Panc1 (cell line): ENCODE measurements around the gene FAM83E. TPM values are rescaled to one million over a fixed set of nuclear protein-coding genes. Genes with fewer than 3 reads are reported as not detected.

Experiments used
- ATAC-seq: fragments of 200-7000 bp; cut with Tn5 transposase; 2 replicates; pipeline ENCODE4 v1.9.1; 2020; ENCODE audit warnings: mild to moderate bottlenecking, moderate library complexity
- BruUV-seq: library from RNA; stranded (reverse); fragments of 400-500 nt; replicated peaks from 2 replicates; lab custom pipeline; 2021; lab: Mats Ljungman, UMichigan
- CTCF ChIA-PET: fragments of 300-600 bp; sonication (Branson Sonifier 250); formaldehyde crosslinking; loops from one replicate; lab custom pipeline; 2022; ENCODE audit warnings: antibody characterized with exemption; lab: Charles Lee
- POLR2A ChIA-PET: fragments of 300-600 bp; sonication (Branson Sonifier 250); formaldehyde crosslinking; loops from one replicate; lab custom pipeline; 2022; ENCODE audit warnings: antibody characterized with exemption; lab: Charles Lee
- DNase-seq: peaks from one replicate; pipeline ENCODE4 v3.0.0-alpha.2; 2010; ENCODE audit warnings: low read depth, low spot score
- H3K27ac ChIP-seq: 2 replicates; pipeline ENCODE4 v1.5.1; 2011; ENCODE audit warnings: mild to moderate bottlenecking, low read length, inconsistent platforms
- H3K27me3 ChIP-seq: fragments of 200-500 bp; sonication (Bioruptor generic); 2 replicates; pipeline ENCODE4 v1.6.0; 2014; ENCODE audit warnings: low read length, inconsistent platforms; ENCODE audit not compliant: control insufficient read depth, insufficient read depth
- H3K36me3 ChIP-seq: fragments of 200-500 bp; sonication (Bioruptor generic); 2 replicates; pipeline ENCODE4 v1.5.1; 2014; ENCODE audit warnings: inconsistent platforms, mild to moderate bottlenecking, low read length, moderate library complexity; ENCODE audit not compliant: control insufficient read depth, insufficient read depth
- H3K4me1 ChIP-seq: 2 replicates; pipeline ENCODE4 v1.5.1; 2011; ENCODE audit warnings: inconsistent platforms, mild to moderate bottlenecking, low read length, moderate library complexity; ENCODE audit not compliant: control insufficient read depth, insufficient read depth
- H3K4me3 ChIP-seq, 2 experiments: 2 replicates each; pipeline ENCODE4 v1.5.1; 2011 to 2012; ENCODE audit warnings: low read depth in 2 of 2, low read length in 2 of 2, mild to moderate bottlenecking in 2 of 2, inconsistent platforms in 1 of 2, moderate library complexity in 1 of 2
- H3K9me3 ChIP-seq: fragments of 200-500 bp; sonication (Bioruptor generic); 2 replicates; pipeline ENCODE4 v1.5.1; 2014; ENCODE audit warnings: low read depth, mild to moderate bottlenecking, inconsistent platforms, low read length, moderate library complexity; ENCODE audit not compliant: control insufficient read depth, insufficient read depth
- POLR2AphosphoS5 ChIP-seq: IDR thresholded peaks from 2 replicates; pipeline ENCODE4 v1.6.1; 2012; ENCODE audit warnings: mild to moderate bottlenecking, low read depth, low read length, moderate library complexity
- SIN3A ChIP-seq: IDR thresholded peaks from 2 replicates; pipeline ENCODE4 v1.6.1; 2012; ENCODE audit warnings: low read depth, mild to moderate bottlenecking, low read length, moderate library complexity, borderline replicate concordance; ENCODE audit not compliant: insufficient read depth
- TCF7L2 ChIP-seq: IDR thresholded peaks from 2 replicates; pipeline ENCODE4 v1.6.1; 2011; ENCODE audit warnings: mild to moderate bottlenecking, low read depth, low read length, inconsistent platforms
- in situ Hi-C: cut with HindIII; loops from 2 replicates; pipeline ENCODE4 v1.10.0; 2016; ENCODE audit warnings: low sequenced_read_pairs, low pct_unique_long_range_greater_than_20kb
- intact Hi-C: fragments of 100-400 bp; cut with micrococcal nuclease; formaldehyde crosslinking; loops from one replicate; pipeline ENCODE4 v1.10.0; 2022; ENCODE audit not compliant: unreplicated experiment
- total RNA-seq: library from RNA; stranded (reverse); gene quantifications from one replicate; pipeline ENCODE4 v1.2.1, GENCODE V29; 2021; ENCODE audit not compliant: unreplicated experiment
- TF ChIP-seq, protein P1 (sequence below): fragments of 450-650 bp; IDR thresholded peaks from 2 replicates; pipeline ENCODE4 v1.5.1; 2017; ENCODE audit warnings: mild to moderate bottlenecking
- TF ChIP-seq, protein P2 (sequence below), 2 experiments: IDR thresholded peaks; 2 replicates each; pipeline ENCODE4 v1.6.1; 2011 to 2012; ENCODE audit warnings: low read depth in 2 of 2, control low read depth in 1 of 2, low read length in 1 of 2, mild to moderate bottlenecking in 1 of 2, moderate library complexity in 1 of 2; ENCODE audit not compliant: insufficient read depth in 1 of 2

The FAM83E gene
- total RNA-seq, 1 experiment from 2014 or later = 1.0 TPM

DNA sequence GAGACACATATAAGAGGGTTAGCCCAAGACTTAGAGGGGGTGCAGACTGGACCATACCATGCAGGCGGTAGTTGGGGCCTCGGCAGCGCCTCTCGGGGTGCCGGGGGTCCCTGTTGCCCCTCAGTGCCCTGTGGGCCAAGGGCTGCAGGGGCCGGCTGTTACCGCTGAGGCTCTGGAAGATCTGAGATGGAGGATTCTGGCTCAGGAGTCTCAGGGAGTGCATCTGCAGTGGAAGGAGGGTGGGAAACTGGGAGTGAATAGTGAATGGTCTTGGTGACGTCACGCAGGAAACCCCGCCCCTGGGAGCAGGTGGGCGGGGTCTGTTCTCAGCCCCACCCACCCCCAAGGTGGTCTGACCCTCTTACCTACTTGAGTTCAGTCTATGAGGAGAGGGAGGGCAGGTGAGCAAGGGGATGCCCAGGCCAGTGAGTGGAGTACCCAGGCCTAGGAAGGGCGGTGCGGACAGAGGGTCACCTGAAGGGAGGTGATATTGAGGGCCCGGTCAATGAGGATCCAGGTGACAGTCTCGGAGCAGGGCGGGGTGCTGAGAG, 24.0 kb upstream of the FAM83E start:
- Histone ChIP-seq H3K27me3 (no peaks in the 10 kb centered on the region), H3K9me3 (no peaks in the 10 kb centered on the region), H3K36me3 (no peaks in the 10 kb centered on the region; the same call in 1 of the 2 replicates), H3K27ac (peak overlapping the region; percentile 90), H3K4me1 (peaks cover 15% of the 10 kb centered on the region), H3K4me3 (no peak overlapping the region)
- TF ChIP-seq POLR2AphosphoS5 (no peak), SIN3A (no peak), TCF7L2 (no peak)
- TF ChIP-seq, protein P1, sequence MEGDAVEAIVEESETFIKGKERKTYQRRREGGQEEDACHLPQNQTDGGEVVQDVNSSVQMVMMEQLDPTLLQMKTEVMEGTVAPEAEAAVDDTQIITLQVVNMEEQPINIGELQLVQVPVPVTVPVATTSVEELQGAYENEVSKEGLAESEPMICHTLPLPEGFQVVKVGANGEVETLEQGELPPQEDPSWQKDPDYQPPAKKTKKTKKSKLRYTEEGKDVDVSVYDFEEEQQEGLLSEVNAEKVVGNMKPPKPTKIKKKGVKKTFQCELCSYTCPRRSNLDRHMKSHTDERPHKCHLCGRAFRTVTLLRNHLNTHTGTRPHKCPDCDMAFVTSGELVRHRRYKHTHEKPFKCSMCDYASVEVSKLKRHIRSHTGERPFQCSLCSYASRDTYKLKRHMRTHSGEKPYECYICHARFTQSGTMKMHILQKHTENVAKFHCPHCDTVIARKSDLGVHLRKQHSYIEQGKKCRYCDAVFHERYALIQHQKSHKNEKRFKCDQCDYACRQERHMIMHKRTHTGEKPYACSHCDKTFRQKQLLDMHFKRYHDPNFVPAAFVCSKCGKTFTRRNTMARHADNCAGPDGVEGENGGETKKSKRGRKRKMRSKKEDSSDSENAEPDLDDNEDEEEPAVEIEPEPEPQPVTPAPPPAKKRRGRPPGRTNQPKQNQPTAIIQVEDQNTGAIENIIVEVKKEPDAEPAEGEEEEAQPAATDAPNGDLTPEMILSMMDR = no peak
- TF ChIP-seq, protein P2, sequence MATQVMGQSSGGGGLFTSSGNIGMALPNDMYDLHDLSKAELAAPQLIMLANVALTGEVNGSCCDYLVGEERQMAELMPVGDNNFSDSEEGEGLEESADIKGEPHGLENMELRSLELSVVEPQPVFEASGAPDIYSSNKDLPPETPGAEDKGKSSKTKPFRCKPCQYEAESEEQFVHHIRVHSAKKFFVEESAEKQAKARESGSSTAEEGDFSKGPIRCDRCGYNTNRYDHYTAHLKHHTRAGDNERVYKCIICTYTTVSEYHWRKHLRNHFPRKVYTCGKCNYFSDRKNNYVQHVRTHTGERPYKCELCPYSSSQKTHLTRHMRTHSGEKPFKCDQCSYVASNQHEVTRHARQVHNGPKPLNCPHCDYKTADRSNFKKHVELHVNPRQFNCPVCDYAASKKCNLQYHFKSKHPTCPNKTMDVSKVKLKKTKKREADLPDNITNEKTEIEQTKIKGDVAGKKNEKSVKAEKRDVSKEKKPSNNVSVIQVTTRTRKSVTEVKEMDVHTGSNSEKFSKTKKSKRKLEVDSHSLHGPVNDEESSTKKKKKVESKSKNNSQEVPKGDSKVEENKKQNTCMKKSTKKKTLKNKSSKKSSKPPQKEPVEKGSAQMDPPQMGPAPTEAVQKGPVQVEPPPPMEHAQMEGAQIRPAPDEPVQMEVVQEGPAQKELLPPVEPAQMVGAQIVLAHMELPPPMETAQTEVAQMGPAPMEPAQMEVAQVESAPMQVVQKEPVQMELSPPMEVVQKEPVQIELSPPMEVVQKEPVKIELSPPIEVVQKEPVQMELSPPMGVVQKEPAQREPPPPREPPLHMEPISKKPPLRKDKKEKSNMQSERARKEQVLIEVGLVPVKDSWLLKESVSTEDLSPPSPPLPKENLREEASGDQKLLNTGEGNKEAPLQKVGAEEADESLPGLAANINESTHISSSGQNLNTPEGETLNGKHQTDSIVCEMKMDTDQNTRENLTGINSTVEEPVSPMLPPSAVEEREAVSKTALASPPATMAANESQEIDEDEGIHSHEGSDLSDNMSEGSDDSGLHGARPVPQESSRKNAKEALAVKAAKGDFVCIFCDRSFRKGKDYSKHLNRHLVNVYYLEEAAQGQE (IDR thresholded peaks at IDR 0.05; ENCODE audit: insufficient read depth in 1 of 2, low read depth in 2 of 2, low read length in 1 of 2) = no peak
- BruUV-seq = no TSS peak
- intact Hi-C loops (no loop called here), in situ Hi-C loops (no loop called here)
- ATAC-seq (no peak), DNase-seq (no peak)
- POLR2A ChIA-PET = interaction anchor here (0.7 to 1.1 kb wide), 2 partner anchors 10 to 355 kb away, joined by 3 read pairs; partner anchors contain the start of gene RUVBL2
- CTCF ChIA-PET = no interaction called here

DNA sequence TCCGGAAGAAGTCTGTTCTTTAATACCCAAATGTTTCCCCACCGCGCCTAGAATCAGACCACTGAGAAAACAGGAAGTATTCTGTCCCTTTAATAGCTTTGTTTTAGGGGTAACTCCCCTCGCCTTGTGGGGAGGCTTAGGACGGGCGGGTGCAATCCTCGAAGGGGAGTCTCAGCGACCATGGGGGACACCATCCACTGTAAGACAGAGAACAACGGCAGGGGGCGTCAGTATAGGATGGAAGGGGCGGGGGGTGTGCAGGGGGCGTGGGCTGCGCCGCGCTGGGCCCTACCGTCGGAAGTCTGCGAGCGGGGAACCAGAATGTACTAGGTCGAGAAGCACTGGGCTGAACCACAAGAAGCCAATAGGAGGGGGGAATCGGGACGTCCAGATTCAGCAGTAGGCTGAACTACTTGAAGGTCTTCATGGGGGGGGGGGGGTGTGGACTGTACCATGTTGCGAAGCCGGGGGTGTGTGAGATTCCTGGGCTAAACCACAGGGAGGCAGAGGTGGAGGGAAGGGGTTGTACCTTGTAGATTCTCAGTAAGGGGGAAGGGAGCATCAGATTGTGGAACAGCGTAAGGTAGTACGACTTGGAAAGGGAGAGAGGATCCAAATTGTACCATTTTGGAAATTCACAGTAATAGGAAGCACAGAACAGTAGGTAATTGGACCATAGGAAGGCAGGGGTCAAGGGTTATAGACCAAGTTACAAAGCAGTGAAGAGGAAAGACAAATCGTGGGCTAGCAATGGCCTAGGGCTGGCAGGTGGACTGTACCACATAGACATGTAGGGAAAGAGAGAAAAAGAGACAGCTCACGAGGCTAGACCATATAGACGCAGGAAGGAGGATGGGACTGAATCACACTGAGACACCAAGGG, 23.3 kb upstream of the FAM83E start:
- no TSS peak for BruUV-seq
- ChIA-PET POLR2A (no interaction called here), CTCF (no interaction called here)
- H3K4me1 ChIP-seq = peaks cover 22% of the 10 kb centered on the region
- intact Hi-C loops (no loop called here), in situ Hi-C loops (no loop called here)
- no peak for TF ChIP-seq SIN3A
- peak; percentile 21; the same call in 1 of the 2 replicates for TF ChIP-seq TCF7L2
- H3K27me3 ChIP-seq = no peaks in the 10 kb centered on the region
- peak overlapping the region; percentile 62 to 68 for H3K4me3 ChIP-seq
- DNase-seq (peak; percentile 48), ATAC-seq (peak; percentile 37)
- peak overlapping the region; percentile 90 for H3K27ac ChIP-seq
- no peaks in the 10 kb centered on the region for H3K9me3 ChIP-seq
- no peaks in the 10 kb centered on the region; the same call in 1 of the 2 replicates for H3K36me3 ChIP-seq
